Neural crest cell (in vitro differentiated cells): ENCODE measurements around the gene ATG7. TPM values are rescaled to one million over a fixed set of nuclear protein-coding genes. Genes with fewer than 3 reads are reported as not detected.
"Not testable (repeated sequence)": the region's sequence is repeated elsewhere in the genome, so short reads cannot be mapped to it uniquely, and the experiment has no call there.

Source experiments
- DNase-seq: peaks from one replicate; pipeline ENCODE4 v3.0.0; 2021; ENCODE audit warnings: low read depth, mixed read lengths, low spot score
- H3K27ac Mint-ChIP-seq: one replicate; pipeline ENCODE4 v1.8.0; 2021; ENCODE audit warnings: mild to moderate bottlenecking, mixed read lengths; ENCODE audit not compliant: unreplicated experiment
- H3K27me3 Mint-ChIP-seq: 2 replicates; pipeline ENCODE4 v1.8.0; 2021; ENCODE audit warnings: low read depth, mild to moderate bottlenecking, mixed read lengths
- H3K36me3 Mint-ChIP-seq: 2 replicates; pipeline ENCODE4 v1.8.0; 2021; ENCODE audit warnings: low read depth, mild to moderate bottlenecking, mixed read lengths
- H3K4me1 Mint-ChIP-seq: 2 replicates; pipeline ENCODE4 v1.8.0; 2021; ENCODE audit warnings: mixed read lengths
- H3K4me3 Mint-ChIP-seq: one replicate; pipeline ENCODE4 v1.8.0; 2021; ENCODE audit warnings: mild to moderate bottlenecking, mixed read lengths
- H3K9me3 Mint-ChIP-seq: 2 replicates; pipeline ENCODE4 v1.8.0; 2021; ENCODE audit warnings: mixed read lengths
- CTCF ChIP-seq: fragments of 200-600 bp; sonication (generic); conservative IDR thresholded peaks from 2 replicates; pipeline ENCODE4 v1.5.0; 2021; ENCODE audit warnings: antibody characterized with exemption, mild to moderate bottlenecking
- total RNA-seq: library from RNA; stranded (reverse); gene quantifications from 2 replicates; pipeline ENCODE4 v1.2.1, GENCODE V29; 2021

The ATG7 gene
- total RNA-seq, 1 donor from 2014 or later: 29.6 TPM

GRCh38 chr3:11480663-11481298, 208.6 kb downstream of the ATG7 start:
- Mint-ChIP-seq H3K27ac (no peak overlapping the region), H3K4me1 (peaks cover 10% of the 10 kb centered on the region), H3K9me3 (no peaks in the 10 kb centered on the region), H3K27me3 (no peaks in the 10 kb centered on the region), H3K36me3 (no peaks in the 10 kb centered on the region), H3K4me3 (no peak overlapping the region)
- no peak for TF ChIP-seq CTCF
- DNase-seq: no peak

- H3K9me3 Mint-ChIP-seq: no peaks in the 10 kb centered on the region
- DNase-seq: no peak
Observed at GRCh38 chr3:11481556-11481955, 209.4 kb downstream of the ATG7 start.

GRCh38 chr3:11482021-11482420, 209.8 kb downstream of the ATG7 start:
- TF ChIP-seq CTCF: no peak
- DNase-seq: no peak
- peaks cover 8% of the 10 kb centered on the region for H3K4me1 Mint-ChIP-seq
- H3K4me3 Mint-ChIP-seq: no peak overlapping the region
- no peaks in the 10 kb centered on the region for H3K9me3 Mint-ChIP-seq
- H3K27me3 Mint-ChIP-seq: no peaks in the 10 kb centered on the region
- no peak overlapping the region for H3K27ac Mint-ChIP-seq
- H3K36me3 Mint-ChIP-seq: peaks cover 4% of the 10 kb centered on the region

More at GRCh38 chr3:11481556-11481955, 209.4 kb downstream of the ATG7 start:
- H3K4me3 Mint-ChIP-seq: no peak overlapping the region
- peaks cover 4% of the 10 kb centered on the region for H3K36me3 Mint-ChIP-seq
- no peak for TF ChIP-seq CTCF
- H3K27ac Mint-ChIP-seq: no peak overlapping the region
- peaks cover 10% of the 10 kb centered on the region for H3K4me1 Mint-ChIP-seq
- no peaks in the 10 kb centered on the region for H3K27me3 Mint-ChIP-seq

GRCh38 chr3:11488356-11488755, 216.2 kb downstream of the ATG7 start:
- H3K4me1 Mint-ChIP-seq, H3K4me3 Mint-ChIP-seq, H3K27ac Mint-ChIP-seq, DNase-seq, H3K27me3 Mint-ChIP-seq, H3K9me3 Mint-ChIP-seq: not testable (repeated sequence)
- H3K36me3 Mint-ChIP-seq: peaks cover 17% of the 10 kb centered on the region

- H3K27ac Mint-ChIP-seq: no peak overlapping the region
- no peak for TF ChIP-seq CTCF
- peaks cover 13% of the 10 kb centered on the region for H3K9me3 Mint-ChIP-seq
- DNase-seq: no peak
- H3K36me3 Mint-ChIP-seq: peaks cover 21% of the 10 kb centered on the region
- H3K4me1 Mint-ChIP-seq: peaks cover 17% of the 10 kb centered on the region
- no peak overlapping the region for H3K4me3 Mint-ChIP-seq
- H3K27me3 Mint-ChIP-seq: no peaks in the 10 kb centered on the region
Observed at GRCh38 chr3:11494131-11494916, 222.1 kb downstream of the ATG7 start.
